ENCODE results near the gene TMPRSS3. TPM values are rescaled to one million over a fixed set of nuclear protein-coding genes. Genes with fewer than 3 reads are reported as not detected.

Gene TMPRSS3
- total RNA-seq, 4 donors from 2014 or later = 5.0 to 12.6 (median 6.2) TPM

DNA sequence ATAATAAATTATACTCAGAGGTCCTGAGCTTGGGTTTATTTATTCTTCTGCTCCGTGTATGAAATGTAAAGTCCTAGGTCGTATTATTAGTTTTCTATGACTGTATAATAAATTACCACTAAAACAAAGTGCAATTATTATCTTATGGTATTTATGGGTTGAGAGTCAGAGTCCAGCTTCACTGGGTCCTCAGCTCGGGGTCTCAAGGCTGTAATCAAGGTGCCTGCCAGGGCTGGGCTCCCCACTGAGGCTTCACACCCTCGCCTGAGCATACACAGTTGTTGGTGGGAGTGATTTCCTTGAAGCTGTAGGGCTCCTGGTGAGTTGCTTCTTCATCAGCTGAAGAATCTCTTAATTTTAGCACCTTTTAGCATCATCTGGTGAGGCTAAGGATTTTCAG lies 23.0 kb upstream of the TMPRSS3 start:
- no peak overlapping the region for H3K27ac ChIP-seq
- no peak for DNase-seq
- no peaks in the 10 kb centered on the region for H3K27me3 ChIP-seq
- H3K4me3 ChIP-seq (replicated peaks in 1 of 3) = no peak overlapping the region
- H3K9me3 ChIP-seq = no peaks in the 10 kb centered on the region
- WGBS, 2 donors = 65 to 74% methylated on average over 4 of the region's 4 CpGs
- no peak for TF ChIP-seq POLR2A (IDR thresholded peaks at IDR 0.05)
- TF ChIP-seq, protein P1, sequence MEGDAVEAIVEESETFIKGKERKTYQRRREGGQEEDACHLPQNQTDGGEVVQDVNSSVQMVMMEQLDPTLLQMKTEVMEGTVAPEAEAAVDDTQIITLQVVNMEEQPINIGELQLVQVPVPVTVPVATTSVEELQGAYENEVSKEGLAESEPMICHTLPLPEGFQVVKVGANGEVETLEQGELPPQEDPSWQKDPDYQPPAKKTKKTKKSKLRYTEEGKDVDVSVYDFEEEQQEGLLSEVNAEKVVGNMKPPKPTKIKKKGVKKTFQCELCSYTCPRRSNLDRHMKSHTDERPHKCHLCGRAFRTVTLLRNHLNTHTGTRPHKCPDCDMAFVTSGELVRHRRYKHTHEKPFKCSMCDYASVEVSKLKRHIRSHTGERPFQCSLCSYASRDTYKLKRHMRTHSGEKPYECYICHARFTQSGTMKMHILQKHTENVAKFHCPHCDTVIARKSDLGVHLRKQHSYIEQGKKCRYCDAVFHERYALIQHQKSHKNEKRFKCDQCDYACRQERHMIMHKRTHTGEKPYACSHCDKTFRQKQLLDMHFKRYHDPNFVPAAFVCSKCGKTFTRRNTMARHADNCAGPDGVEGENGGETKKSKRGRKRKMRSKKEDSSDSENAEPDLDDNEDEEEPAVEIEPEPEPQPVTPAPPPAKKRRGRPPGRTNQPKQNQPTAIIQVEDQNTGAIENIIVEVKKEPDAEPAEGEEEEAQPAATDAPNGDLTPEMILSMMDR (IDR thresholded peaks at IDR 0.05) = no peak
- no peaks in the 10 kb centered on the region for H3K36me3 ChIP-seq
- no peaks in the 10 kb centered on the region for H3K4me1 ChIP-seq
- intact Hi-C loops (cut with DNase I) = no loop called here

DNA sequence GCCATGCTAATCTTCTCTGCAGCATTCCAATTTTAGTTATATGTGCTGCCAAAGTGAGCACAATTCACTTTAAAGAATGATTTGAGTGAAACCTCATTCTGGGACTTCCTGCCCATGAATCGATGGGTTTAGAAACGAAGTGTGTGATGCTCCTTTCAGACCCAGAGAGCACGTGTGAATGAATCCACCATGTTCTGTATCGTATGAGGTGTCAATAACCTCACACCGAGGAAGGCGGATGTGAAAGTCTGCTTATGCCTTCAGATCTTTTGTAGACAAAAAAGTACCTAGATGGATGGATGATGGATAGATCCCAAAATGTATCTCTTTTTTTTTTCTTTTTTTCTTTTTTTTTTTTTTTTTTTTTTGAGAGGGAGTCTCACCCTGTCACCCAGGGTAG lies 21.7 kb upstream of the TMPRSS3 start:
- no peaks in the 10 kb centered on the region for H3K36me3 ChIP-seq
- no peaks in the 10 kb centered on the region for H3K9me3 ChIP-seq
- 86% methylated on average over 6 of the region's 6 CpGs for WGBS, 2 donors
- H3K27me3 ChIP-seq = no peaks in the 10 kb centered on the region
- H3K27ac ChIP-seq = no peak overlapping the region
- no peak overlapping the region for H3K4me3 ChIP-seq (replicated peaks in 1 of 3)
- no peak for DNase-seq
- intact Hi-C loops (cut with DNase I) = no loop called here
- TF ChIP-seq POLR2A (IDR thresholded peaks at IDR 0.05) = no peak
- TF ChIP-seq, protein P1 (IDR thresholded peaks at IDR 0.05) = no peak
- H3K4me1 ChIP-seq = no peaks in the 10 kb centered on the region

DNA sequence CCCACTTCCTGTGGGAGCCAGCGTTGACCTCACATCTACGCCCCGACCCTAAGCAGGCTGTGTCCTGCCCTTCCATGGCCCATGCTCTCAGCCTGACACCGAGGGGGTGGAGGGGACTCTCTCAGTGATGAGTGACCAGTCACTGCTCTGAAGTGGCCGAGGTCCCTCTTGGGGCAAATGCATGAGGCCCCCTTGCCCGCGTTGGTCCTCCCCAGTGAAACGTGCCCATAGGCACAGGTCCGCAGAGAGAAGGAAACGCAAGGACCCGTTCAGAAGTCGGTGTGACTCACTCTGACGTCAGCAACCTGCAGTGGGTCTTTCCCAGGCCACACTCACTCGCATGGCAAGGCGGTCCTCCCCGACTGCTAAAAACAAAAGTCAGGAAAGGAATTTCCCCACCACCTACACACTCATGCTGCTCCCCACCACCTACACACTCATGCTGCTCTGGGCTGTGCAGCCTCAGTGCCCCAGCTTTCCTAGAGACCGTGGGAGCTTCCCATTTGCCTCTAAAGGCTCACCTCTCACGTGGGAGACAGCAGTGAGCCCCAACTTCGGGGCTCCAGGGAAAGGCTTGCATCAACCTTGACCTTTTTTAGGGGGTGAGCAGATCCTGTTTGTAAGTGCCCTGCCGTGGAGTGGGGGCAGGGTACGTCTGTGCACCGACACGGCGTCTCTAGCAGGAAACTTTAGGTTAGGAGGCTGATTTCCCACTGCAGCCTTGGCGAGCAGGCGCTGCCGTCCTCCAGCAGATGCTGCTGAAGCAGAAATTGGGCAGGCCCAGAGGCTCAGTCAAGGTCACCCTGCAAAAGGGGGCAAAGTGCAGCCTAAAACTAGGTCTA lies 19.3 kb upstream of the TMPRSS3 start:
- Histone ChIP-seq H3K27ac (no peak overlapping the region), H3K4me1 (peaks cover 0 to 5% of the 10 kb centered on the region in 2 donors), H3K4me3 (replicated peaks in 1 of 3) (no peak overlapping the region), H3K9me3 (no peaks in the 10 kb centered on the region), H3K27me3 (no peaks in the 10 kb centered on the region), H3K36me3 (no peaks in the 10 kb centered on the region)
- WGBS, 2 donors = 66 to 67% methylated on average over 24 to 27 of the region's 27 CpGs
- intact Hi-C loops (cut with DNase I) = no loop called here
- peak in 1 of 2 donors; percentile 17 for DNase-seq
- TF ChIP-seq POLR2A (IDR thresholded peaks at IDR 0.05) = no peak
- TF ChIP-seq, protein P1 (IDR thresholded peaks at IDR 0.05) = no peak

DNA sequence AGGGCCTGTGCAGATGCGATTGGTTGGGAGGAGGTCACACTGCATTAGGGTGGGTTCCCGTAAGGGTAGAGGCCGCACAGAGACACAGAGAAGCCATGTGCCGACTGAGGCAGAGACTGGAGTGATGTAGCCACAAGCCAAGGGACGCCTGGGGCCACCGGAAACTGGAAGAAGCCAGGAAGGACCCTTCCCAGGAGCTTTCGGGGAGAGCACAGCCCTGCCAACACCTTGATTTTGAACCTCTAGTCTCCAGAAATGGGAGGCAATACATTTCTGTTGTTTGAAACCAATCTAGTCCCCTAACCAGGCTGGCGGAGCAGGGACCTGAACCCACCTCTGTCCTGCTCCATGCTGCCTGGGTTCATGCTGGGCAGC lies 18.7 kb upstream of the TMPRSS3 start:
- Histone ChIP-seq H3K27ac (no peak overlapping the region), H3K9me3 (no peaks in the 10 kb centered on the region), H3K4me1 (peaks cover 0 to 5% of the 10 kb centered on the region in 2 donors), H3K36me3 (no peaks in the 10 kb centered on the region), H3K27me3 (no peaks in the 10 kb centered on the region), H3K4me3 (replicated peaks in 1 of 3) (no peak overlapping the region)
- intact Hi-C loops (cut with DNase I) = no loop called here
- DNase-seq = no peak
- TF ChIP-seq, protein P1 (IDR thresholded peaks at IDR 0.05) = no peak
- TF ChIP-seq POLR2A (IDR thresholded peaks at IDR 0.05) = no peak
- 92 to 99% methylated on average over 7 to 8 of the region's 8 CpGs for WGBS, 2 donors

DNA sequence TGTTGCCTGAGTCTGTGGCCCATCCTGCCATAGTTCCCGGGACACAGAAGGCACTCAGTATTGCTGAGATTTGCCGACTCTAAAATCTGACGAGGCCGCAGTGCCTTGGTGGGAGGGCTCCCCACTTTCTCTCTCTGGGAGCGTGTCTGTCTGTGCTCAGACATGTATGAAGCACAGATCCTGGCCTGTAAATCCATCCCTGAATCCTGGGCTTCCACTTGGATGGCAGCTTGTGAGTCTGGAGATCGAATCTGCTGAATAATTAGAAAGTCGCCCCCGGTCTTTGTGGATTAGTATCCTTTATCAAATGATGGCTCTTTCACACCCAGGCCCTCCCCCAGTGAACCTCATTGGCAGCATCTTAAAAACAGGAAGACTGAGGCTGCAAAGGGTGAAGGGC lies 18.2 kb upstream of the TMPRSS3 start:
- Histone ChIP-seq H3K27ac (no peak overlapping the region), H3K36me3 (no peaks in the 10 kb centered on the region), H3K27me3 (no peaks in the 10 kb centered on the region), H3K4me1 (peaks cover 0 to 5% of the 10 kb centered on the region in 2 donors), H3K4me3 (replicated peaks in 1 of 3) (no peak overlapping the region), H3K9me3 (no peaks in the 10 kb centered on the region)
- no peak for DNase-seq
- intact Hi-C loops (cut with DNase I) = no loop called here
- no peak for TF ChIP-seq POLR2A (IDR thresholded peaks at IDR 0.05)
- TF ChIP-seq, protein P1 (IDR thresholded peaks at IDR 0.05) = no peak
- 94 to 97% methylated on average over 8 of the region's 8 CpGs for WGBS, 2 donors

All from thyroid gland (tissue), 4 donors.